Effector memory CD4-positive, alpha-beta T cell (primary cell): ENCODE measurements around the gene CATSPER3.

Source experiments
- DNase-seq, 3 donors: peaks; one replicate each; pipeline ENCODE4 v3.0.0-alpha.2; 2020
- H3K27ac ChIP-seq: 2 replicates; pipeline ENCODE4 v1.7.0; 2013; ENCODE audit warnings: mild to moderate bottlenecking, low read length, moderate library complexity; ENCODE audit not compliant: insufficient read depth, poor library complexity, severe bottlenecking
- H3K27me3 ChIP-seq: replicated peaks from 2 replicates; pipeline ENCODE4 v1.7.0; 2013; ENCODE audit warnings: mild to moderate bottlenecking, low read length; ENCODE audit not compliant: insufficient read depth, control insufficient read depth, poor library complexity, severe bottlenecking
- H3K36me3 ChIP-seq: 2 replicates; pipeline ENCODE4 v1.7.0; 2013; ENCODE audit warnings: mild to moderate bottlenecking, low read length, moderate library complexity; ENCODE audit not compliant: control insufficient read depth, insufficient read depth
- H3K4me1 ChIP-seq: 2 replicates; pipeline ENCODE4 v1.7.0; 2013; ENCODE audit warnings: low read length, mild to moderate bottlenecking; ENCODE audit not compliant: control insufficient read depth, insufficient read depth, poor library complexity, severe bottlenecking
- H3K4me3 ChIP-seq: 2 replicates; pipeline ENCODE4 v1.7.0; 2013; ENCODE audit warnings: low read length, low read depth, mild to moderate bottlenecking; ENCODE audit not compliant: insufficient read depth, poor library complexity, severe bottlenecking
- H3K9me3 ChIP-seq: 2 replicates; pipeline ENCODE4 v1.7.0; 2013; ENCODE audit warnings: mild to moderate bottlenecking, low read length, moderate library complexity; ENCODE audit not compliant: control insufficient read depth
- total RNA-seq, 3 donors: gene quantifications; one replicate each; lab custom pipeline; 2026; lab: John Stamatoyannopoulos, UW

CATSPER3 gene
- 0 to 0.19 (median 0.09) reads per million in 3 donors for total RNA-seq

DNA sequence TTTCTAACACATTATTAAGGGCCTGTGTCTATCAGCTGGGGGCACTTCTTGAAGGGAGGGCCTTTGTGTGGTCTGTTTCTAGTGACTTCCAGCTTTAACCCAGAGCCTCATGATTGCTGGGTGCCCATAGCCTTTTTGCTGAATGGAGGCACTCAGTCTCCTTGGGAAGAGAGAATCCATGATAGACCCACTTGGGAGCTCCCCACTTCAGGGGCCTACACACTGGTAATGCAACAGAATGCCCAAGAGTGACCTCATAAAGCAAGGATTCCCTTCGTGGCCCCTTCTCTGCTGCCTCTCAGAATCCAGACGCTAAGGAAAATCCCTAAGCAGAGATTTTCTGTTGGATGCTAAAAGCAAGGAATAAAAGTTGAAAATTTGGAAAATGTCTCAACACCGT is at the start of gene CATSPER3:
TSS of gene CATSPER3 (plus strand) at position 301 of the 400 bp plus-strand sequence. CDS start at position 386, 85 bp downstream.
- H3K9me3 ChIP-seq, result no peaks in the 10 kb centered on the region
- no peaks in the 10 kb centered on the region for H3K36me3 ChIP-seq
- peaks cover 7% of the 10 kb centered on the region for H3K4me1 ChIP-seq
- H3K27ac ChIP-seq, result no peak within 1 kb of the TSS
- DNase-seq, result no peak
- no peak within 1 kb of the TSS for H3K4me3 ChIP-seq
- H3K27me3 ChIP-seq, result no peaks in the 10 kb centered on the region

DNA sequence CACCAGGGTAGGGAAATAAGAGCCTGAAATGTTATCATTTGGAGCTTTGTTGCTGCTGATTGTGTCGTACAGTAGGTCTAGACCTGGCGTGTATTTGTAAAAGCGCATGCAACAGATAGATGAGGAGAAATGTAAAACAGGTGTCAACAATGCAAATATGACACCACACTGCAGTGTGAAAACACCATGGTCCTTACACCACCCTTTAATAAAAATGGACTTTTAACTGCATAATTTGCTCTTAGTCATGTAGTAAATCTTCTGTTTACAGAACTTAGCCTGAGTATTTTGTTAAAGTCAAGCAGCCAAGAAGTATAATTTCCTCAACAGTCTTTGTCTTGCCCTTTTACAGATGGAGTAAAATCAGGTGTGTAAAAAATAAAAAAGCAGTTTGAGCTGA is 48.8 kb upstream of the CATSPER3 start:
- no peak overlapping the region for H3K4me3 ChIP-seq
- H3K9me3 ChIP-seq, result no peaks in the 10 kb centered on the region
- H3K27me3 ChIP-seq, result no peaks in the 10 kb centered on the region
- H3K4me1 ChIP-seq, result no peaks in the 10 kb centered on the region
- peaks cover 20% of the 10 kb centered on the region for H3K36me3 ChIP-seq
- DNase-seq, result no peak
- H3K27ac ChIP-seq, result no peak overlapping the region

DNA sequence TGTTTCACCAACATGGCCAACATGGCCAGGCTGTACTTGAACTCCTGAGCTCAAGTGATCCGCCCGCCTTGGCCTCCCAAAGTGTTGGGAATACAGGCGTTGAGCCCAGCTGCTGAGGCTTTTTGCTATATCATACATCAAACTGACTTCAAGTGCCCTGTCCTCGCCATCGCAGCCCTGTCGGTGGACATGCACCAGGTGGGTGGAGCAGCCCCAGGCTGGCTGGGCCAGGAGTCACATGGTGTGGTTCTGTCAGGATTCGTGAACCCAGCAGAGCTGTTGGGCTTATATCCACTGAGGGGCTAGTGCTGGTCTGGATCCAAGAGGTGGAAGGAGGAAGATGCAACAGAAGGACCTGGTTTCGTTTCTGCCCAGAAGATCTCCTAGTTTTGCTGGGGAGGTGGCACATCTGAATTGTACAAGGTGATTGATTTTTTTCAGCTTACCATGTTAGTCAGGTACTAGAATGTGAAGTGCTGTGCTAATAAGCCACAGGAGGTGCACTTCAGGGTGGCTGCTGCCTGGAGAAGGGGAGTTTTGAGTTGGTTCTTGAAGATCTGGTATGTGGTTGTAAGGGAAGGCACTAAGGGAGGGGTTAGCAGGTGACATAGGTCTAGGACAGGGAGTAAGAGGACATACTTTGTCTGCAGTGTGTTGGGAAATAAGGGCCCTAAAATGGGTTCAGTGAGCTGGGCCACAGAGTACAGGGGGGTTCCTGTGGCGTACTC is 46.7 kb upstream of the CATSPER3 start:
- no peaks in the 10 kb centered on the region for H3K4me1 ChIP-seq
- no peak for DNase-seq
- no peak overlapping the region for H3K4me3 ChIP-seq
- H3K27me3 ChIP-seq, result no peaks in the 10 kb centered on the region
- H3K36me3 ChIP-seq, result peaks cover 11% of the 10 kb centered on the region
- H3K9me3 ChIP-seq, result no peaks in the 10 kb centered on the region
- no peak overlapping the region for H3K27ac ChIP-seq

DNA sequence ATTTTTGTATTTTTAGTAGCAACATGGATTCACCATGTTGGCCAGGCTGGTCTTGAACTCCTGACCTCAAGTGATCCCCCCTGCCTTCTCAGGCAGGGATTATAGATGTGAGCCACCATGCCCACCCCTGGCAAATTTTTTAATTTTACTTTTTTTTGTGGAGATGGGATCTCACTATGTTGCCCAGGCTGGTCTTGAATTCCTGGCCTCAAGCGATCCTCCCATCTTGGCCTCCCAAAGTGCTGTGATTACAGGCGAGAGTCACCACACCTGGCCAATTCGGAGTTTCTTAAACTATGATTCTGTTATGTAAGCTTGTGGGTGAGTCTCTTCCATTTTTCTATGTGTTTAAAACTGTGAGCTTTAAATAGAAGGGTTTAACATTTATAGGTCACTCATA is 35.2 kb upstream of the CATSPER3 start:
- Histone ChIP-seq H3K4me3 (no peak overlapping the region), H3K27me3 (no peaks in the 10 kb centered on the region), H3K4me1 (no peaks in the 10 kb centered on the region), H3K36me3 (peaks cover 8% of the 10 kb centered on the region), H3K27ac (no peak overlapping the region), H3K9me3 (no peaks in the 10 kb centered on the region)
- no peak for DNase-seq

DNA sequence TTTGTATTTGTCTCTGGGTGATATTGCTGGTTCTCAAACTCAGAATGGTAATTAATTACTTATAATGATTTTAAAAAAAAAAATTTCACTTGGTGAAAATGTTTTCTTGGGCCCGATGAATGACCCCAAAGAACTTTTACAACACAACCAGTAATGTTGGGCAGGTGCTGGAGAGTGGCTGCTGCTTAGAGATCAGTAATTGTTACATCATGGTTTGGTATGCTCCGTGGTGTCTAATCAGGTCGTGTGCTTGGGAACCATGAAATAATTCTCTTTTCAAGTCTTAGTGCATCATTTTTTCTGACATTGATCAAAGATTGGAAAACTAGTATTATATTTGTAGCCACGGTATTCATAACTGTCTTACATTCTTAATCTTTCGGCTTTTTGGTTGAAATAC is 33.5 kb upstream of the CATSPER3 start:
- DNase-seq, result no peak
- Histone ChIP-seq H3K4me3 (no peak overlapping the region), H3K4me1 (no peaks in the 10 kb centered on the region), H3K9me3 (no peaks in the 10 kb centered on the region), H3K36me3 (peaks cover 9% of the 10 kb centered on the region), H3K27me3 (no peaks in the 10 kb centered on the region), H3K27ac (no peak overlapping the region)

DNA sequence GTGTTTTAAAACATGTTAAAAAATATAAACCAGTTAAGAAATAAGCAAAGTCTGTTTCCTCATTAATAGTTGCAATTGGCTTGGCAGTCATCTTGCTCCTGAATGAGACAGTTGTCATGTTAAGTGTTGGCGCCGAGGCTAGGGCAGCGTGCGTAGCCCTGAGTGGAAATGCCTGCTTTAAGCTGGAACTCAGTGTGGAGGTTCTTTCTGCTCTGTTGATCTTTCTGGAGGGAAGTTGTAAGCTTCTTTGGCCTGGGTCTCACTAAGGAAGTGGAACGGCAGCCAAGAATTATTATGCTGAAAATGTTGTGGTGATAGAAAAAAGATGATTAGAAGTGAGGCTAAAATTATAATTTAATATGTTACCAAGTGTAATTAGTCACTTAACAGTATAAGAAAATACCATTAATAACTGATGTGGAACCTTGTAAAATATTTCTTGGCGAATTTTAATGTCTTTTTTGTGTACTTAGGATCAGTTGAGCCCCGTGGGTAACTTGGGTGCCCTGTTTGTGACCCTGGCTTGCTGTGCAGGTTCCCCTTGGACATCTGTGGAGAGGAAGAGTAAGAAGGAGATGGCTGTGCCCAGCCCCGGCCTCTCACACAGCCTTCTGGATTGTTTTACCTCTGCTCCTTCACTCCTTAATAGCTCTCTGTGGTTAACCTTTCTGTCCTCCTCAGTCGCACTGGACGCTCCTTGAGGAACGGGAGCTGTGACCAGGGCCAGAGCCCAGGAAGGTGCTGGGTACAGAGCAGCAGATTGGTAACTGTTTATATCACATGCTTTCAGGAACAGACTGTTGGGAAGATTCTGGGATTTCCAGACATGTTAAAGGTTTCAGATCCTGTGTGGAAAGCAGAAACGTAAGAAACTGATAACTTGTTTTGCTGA is 31.8 kb upstream of the CATSPER3 start:
- Histone ChIP-seq H3K36me3 (peaks cover 15% of the 10 kb centered on the region), H3K27me3 (no peaks in the 10 kb centered on the region), H3K4me3 (no peak overlapping the region), H3K27ac (no peak overlapping the region), H3K9me3 (no peaks in the 10 kb centered on the region), H3K4me1 (no peaks in the 10 kb centered on the region)
- no peak for DNase-seq

DNA sequence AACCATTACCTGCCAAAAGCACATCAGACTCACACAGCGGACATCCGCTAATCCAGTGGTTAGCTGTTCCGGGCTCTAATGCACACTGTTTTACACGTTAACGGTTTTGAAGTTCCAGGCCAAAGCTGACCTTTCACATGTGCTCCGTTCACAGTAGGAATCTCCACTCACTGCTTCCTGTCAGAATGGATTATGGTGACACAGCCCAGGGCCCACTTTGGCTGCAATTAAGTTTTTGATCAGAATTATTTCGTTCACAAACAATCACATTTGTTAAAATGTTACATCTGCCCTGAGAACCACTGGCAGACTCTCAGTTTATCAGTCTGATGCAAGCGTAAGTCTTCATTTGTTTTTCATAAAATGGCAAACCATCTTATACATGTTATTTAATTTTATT is 30.2 kb upstream of the CATSPER3 start:
- Histone ChIP-seq H3K4me3 (no peak overlapping the region), H3K27ac (no peak overlapping the region), H3K4me1 (no peaks in the 10 kb centered on the region), H3K27me3 (no peaks in the 10 kb centered on the region), H3K36me3 (peaks cover 13% of the 10 kb centered on the region), H3K9me3 (no peaks in the 10 kb centered on the region)
- DNase-seq, result no peak

DNA sequence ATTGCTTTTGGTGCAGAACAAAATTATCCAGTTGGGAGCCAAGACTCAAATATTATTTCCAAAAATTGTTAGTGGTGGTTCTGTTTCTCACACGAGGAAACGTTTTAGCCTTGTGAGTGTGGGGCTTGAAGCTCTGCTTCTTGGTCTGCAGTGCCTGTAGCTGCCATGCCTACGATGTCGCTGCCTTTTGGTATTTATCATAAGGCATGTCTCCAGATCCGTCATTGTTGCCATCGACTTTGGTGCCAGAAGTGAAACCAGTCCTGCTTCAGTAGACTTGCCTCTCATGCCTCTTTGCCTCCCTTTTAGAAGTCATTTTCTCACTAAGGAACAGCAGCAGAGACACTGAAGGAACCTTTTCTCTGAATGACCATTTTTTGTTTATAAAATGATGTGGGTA is 29.7 kb upstream of the CATSPER3 start:
- H3K4me1 ChIP-seq, result no peaks in the 10 kb centered on the region
- no peaks in the 10 kb centered on the region for H3K27me3 ChIP-seq
- no peak for DNase-seq
- H3K9me3 ChIP-seq, result no peaks in the 10 kb centered on the region
- no peak overlapping the region for H3K4me3 ChIP-seq
- peaks cover 9% of the 10 kb centered on the region for H3K36me3 ChIP-seq
- no peak overlapping the region for H3K27ac ChIP-seq

DNA sequence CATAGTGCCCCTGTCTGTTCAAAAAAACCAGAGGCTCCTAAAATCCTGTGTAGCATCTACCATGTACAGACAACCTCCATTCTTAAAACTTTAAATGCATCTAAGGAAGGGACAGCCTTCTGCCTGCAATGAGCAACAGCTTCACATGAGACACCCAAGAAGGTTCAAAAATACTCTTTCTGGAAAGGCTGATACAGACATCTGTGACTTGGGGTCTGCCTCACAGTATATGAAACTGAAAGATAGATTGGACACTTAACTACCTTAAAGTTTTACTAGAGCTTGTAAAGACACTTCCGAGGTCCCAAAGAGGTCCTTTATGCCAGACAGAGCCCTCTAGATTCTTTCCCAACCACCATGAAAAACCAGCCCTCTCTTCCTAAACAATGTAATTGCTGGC is 28.2 kb upstream of the CATSPER3 start:
- H3K27me3 ChIP-seq, result no peaks in the 10 kb centered on the region

DNA sequence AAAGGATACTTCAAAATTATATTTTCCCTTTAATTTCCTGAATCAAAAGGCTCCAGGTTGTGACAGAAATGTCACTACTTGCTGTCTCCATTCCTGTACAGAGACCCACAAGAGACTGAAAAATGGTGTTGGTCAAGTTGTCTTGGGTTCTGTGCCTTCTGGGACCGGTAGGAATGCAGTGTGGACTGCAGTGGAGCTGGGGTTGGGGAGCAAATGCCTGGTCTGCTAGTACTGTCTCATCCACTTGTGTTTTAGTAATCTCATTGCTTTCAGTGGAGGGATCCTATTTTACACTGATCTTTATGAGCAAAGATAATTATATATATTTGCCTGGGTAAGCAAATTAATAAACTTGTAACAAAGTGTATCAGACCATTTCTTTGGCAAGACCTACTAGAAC is 24.2 kb upstream of the CATSPER3 start:
- peaks cover 5% of the 10 kb centered on the region for H3K36me3 ChIP-seq
- no peak overlapping the region for H3K27ac ChIP-seq
- no peaks in the 10 kb centered on the region for H3K9me3 ChIP-seq
- no peak overlapping the region for H3K4me3 ChIP-seq
- no peak for DNase-seq
- H3K4me1 ChIP-seq, result no peaks in the 10 kb centered on the region
- H3K27me3 ChIP-seq, result no peaks in the 10 kb centered on the region

More for the DNA sequence above, 28.2 kb upstream of the CATSPER3 start:
- Histone ChIP-seq H3K9me3 (no peaks in the 10 kb centered on the region), H3K27ac (no peak overlapping the region), H3K4me3 (no peak overlapping the region), H3K4me1 (no peaks in the 10 kb centered on the region), H3K36me3 (peaks cover 9% of the 10 kb centered on the region)
- no peak for DNase-seq
